Keratinocyte (primary cell): Measurements from ENCODE around the gene F5. TPM values are rescaled to one million over a fixed set of nuclear protein-coding genes. Genes with fewer than 3 reads are reported as not detected.

Experiments used
- DNase-seq: peaks from one replicate; pipeline ENCODE4 v3.0.0-alpha.2; 2011; ENCODE audit warnings: low read depth, missing footprints, low spot score
- FAIRE-seq: peaks from 2 replicates; lab custom pipeline; 2011; peaks lifted over from hg19 to GRCh38; lab: Jason Lieb, UNC
- H2AFZ ChIP-seq: 2 replicates; pipeline ENCODE4 v1.6.0; 2012; ENCODE audit warnings: low read length, control low read depth, inconsistent platforms; ENCODE audit not compliant: control insufficient read depth
- H3K27ac ChIP-seq: 2 replicates; pipeline ENCODE4 v1.5.1; 2011; ENCODE audit warnings: low read length; ENCODE audit not compliant: control insufficient read depth, insufficient read depth
- H3K27me3 ChIP-seq: 3 replicates; pipeline ENCODE4 v1.6.0; 2011; ENCODE audit warnings: low read length; ENCODE audit not compliant: control insufficient read depth, insufficient read depth; ENCODE audit errors: extremely low read depth
- H3K36me3 ChIP-seq, 2 experiments: 2 replicates in 1 of 2; 3 replicates in 1 of 2; pipeline ENCODE4 v1.5.1; 2011; ENCODE audit warnings: low read length in 2 of 2, mild to moderate bottlenecking in 1 of 2; ENCODE audit not compliant: control insufficient read depth in 2 of 2, insufficient read depth in 2 of 2; ENCODE audit errors: extremely low read depth in 1 of 2
- H3K4me1 ChIP-seq: 3 replicates; pipeline ENCODE4 v1.5.1; 2011; ENCODE audit warnings: low read length; ENCODE audit not compliant: control insufficient read depth, insufficient read depth; ENCODE audit errors: extremely low read depth
- H3K4me2 ChIP-seq: 3 replicates; pipeline ENCODE4 v1.6.0; 2011; ENCODE audit warnings: low read depth, low read length; ENCODE audit not compliant: control insufficient read depth, insufficient read depth; ENCODE audit errors: extremely low read depth
- H3K4me3 ChIP-seq, 3 experiments: fragments of 200-600 bp in 1 of 3; sonication (generic) in 1 of 3; 2 replicates in 2 of 3; 3 replicates in 1 of 3; pipeline ENCODE4 v1.5.1; 2011 to 2016; ENCODE audit warnings: low read length in 3 of 3, mild to moderate bottlenecking in 3 of 3, control low read depth in 2 of 3, inconsistent platforms in 1 of 3, low read depth in 1 of 3, mixed read lengths in 1 of 3, mixed run types in 1 of 3, moderate library complexity in 1 of 3; ENCODE audit not compliant: control insufficient read depth in 2 of 3, insufficient read depth in 2 of 3; ENCODE audit errors: extremely low read depth in 1 of 3
- H3K79me2 ChIP-seq: 2 replicates; pipeline ENCODE4 v1.6.0; 2012; ENCODE audit warnings: low read length; ENCODE audit not compliant: control insufficient read depth, insufficient read depth
- H3K9ac ChIP-seq: 3 replicates; pipeline ENCODE4 v1.6.0; 2011; ENCODE audit warnings: low read length; ENCODE audit not compliant: control insufficient read depth, insufficient read depth; ENCODE audit errors: extremely low read depth
- H3K9me1 ChIP-seq: 3 replicates; pipeline ENCODE4 v1.6.0; 2011; ENCODE audit warnings: low read length; ENCODE audit not compliant: control insufficient read depth, insufficient read depth; ENCODE audit errors: extremely low read depth
- H3K9me3 ChIP-seq: 2 replicates; pipeline ENCODE4 v1.5.1; 2012; ENCODE audit warnings: low read depth, low read length; ENCODE audit not compliant: control insufficient read depth
- H4K20me1 ChIP-seq: 3 replicates; pipeline ENCODE4 v1.6.0; 2011; ENCODE audit warnings: low read length; ENCODE audit not compliant: control insufficient read depth, insufficient read depth; ENCODE audit errors: extremely low read depth
- EZH2 ChIP-seq: IDR thresholded peaks from one replicate; pipeline ENCODE4 v1.6.1; 2012; ENCODE audit warnings: inconsistent platforms, mild to moderate bottlenecking, low read length, moderate library complexity
- dilution Hi-C: fragments of 300-500 bp; cut with MboI; formaldehyde crosslinking; loops from one replicate; pipeline ENCODE4 v1.7.0; 2020; ENCODE audit warnings: low sequenced_read_pairs; ENCODE audit not compliant: extremely low pct_ligation_motif_present
- polyA plus RNA-seq, 5 experiments: library from polyadenylated mRNA; depleted of rRNA in 3 of 5; stranded (reverse) in 3 of 5; stranded (forward) in 1 of 5; unstranded in 1 of 5; fragments of >200 nt; gene quantifications; 1 replicate in 1 of 5; 2 replicates in 3 of 5; 3 replicates in 1 of 5; pipeline versions ENCODE4 v1.2.1 to v1.2.3, GENCODE V29; 2011 to 2012; ENCODE audit warnings: missing spikeins in 2 of 5, low read depth in 1 of 5, low replicate concordance in 1 of 5
- TF ChIP-seq, protein P1 (sequence below), 3 experiments: IDR thresholded peaks in 1 of 3; conservative IDR thresholded peaks in 1 of 3; optimal IDR thresholded peaks in 1 of 3; 2 replicates in 2 of 3; 3 replicates in 1 of 3; pipeline versions ENCODE3 to v1.5.1; 2011; ENCODE audit warnings: low read length in 3 of 3, mild to moderate bottlenecking in 3 of 3, moderate library complexity in 2 of 3, control low read depth in 1 of 3, inconsistent platforms in 1 of 3; ENCODE audit not compliant: insufficient read depth in 2 of 3; ENCODE audit errors: extremely low read depth in 1 of 3

The F5 gene
- polyA plus RNA-seq, 1 donor (not counting 4 experiments of a cell fraction or from before 2014, with no cell fraction given), result 0.01 TPM

DNA sequence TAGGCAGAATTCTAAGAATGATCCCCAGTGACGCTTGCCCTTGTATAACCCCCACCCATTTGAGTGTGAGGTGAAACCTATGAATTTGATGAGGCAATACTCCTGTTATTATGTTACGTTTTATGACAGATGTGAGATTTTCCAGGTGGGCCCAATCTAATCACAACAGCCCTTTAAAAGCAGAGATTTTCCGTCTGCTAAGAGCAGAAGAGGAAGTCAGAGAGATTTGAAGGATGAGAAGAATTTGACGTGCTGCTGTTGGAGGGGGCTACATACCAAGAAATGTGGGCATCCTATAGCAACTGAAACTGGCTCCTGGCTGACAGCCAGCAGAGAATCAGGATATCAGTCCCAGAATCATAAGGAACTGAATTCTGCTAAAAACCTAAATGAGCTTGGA, 98.1 kb downstream of the F5 start:
- no peaks in the 10 kb centered on the region for H4K20me1 ChIP-seq
- DNase-seq (no peak), FAIRE-seq (no peak)
- H3K9me1 ChIP-seq, result no peaks in the 10 kb centered on the region
- H3K27me3 ChIP-seq, result no peaks in the 10 kb centered on the region
- no peak overlapping the region for H3K9ac ChIP-seq
- H3K4me2 ChIP-seq, result no peak overlapping the region
- peaks cover 21% of the 10 kb centered on the region for H3K79me2 ChIP-seq
- no peaks in the 10 kb centered on the region for H3K36me3 ChIP-seq
- no peak for TF ChIP-seq EZH2
- TF ChIP-seq, protein P1, sequence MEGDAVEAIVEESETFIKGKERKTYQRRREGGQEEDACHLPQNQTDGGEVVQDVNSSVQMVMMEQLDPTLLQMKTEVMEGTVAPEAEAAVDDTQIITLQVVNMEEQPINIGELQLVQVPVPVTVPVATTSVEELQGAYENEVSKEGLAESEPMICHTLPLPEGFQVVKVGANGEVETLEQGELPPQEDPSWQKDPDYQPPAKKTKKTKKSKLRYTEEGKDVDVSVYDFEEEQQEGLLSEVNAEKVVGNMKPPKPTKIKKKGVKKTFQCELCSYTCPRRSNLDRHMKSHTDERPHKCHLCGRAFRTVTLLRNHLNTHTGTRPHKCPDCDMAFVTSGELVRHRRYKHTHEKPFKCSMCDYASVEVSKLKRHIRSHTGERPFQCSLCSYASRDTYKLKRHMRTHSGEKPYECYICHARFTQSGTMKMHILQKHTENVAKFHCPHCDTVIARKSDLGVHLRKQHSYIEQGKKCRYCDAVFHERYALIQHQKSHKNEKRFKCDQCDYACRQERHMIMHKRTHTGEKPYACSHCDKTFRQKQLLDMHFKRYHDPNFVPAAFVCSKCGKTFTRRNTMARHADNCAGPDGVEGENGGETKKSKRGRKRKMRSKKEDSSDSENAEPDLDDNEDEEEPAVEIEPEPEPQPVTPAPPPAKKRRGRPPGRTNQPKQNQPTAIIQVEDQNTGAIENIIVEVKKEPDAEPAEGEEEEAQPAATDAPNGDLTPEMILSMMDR (optimal IDR thresholded peaks at IDR 0.05 in 1 of 3, IDR thresholded peaks at IDR 0.05 in 1 of 3, conservative IDR thresholded peaks at IDR 0.05 in 1 of 3; ENCODE audit: extremely low read depth in 1 of 3, insufficient read depth in 2 of 3, low read length in 3 of 3), result no peak
- dilution Hi-C loops, result no loop called here
- peaks cover 28% of the 10 kb centered on the region for H3K4me1 ChIP-seq
- no peak overlapping the region for H3K27ac ChIP-seq
- no peaks in the 10 kb centered on the region for H3K9me3 ChIP-seq
- no peak overlapping the region for H3K4me3 ChIP-seq
- H2AFZ ChIP-seq, result no peak overlapping the region

DNA sequence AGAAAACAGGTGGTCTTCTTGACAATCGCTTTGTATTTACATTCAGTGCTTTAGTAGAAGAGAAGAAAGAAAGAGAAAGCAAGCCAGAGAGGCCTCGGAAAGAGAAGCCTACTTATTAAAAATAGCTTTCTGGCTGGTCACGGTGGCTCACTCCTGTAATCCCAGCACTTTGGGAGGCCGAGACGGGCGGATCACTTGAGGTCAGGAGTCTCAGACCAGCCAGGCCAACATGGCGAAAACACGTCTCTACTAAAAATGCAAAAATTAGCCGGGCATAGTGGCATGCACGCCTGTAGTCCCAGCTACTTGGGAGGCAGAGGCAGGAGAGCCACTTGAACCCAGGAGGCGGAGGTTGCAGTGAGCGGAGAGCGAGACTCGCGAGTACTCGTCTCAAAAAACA, 98.7 kb downstream of the F5 start:
- Histone ChIP-seq H3K79me2 (peaks cover 21% of the 10 kb centered on the region), H3K27me3 (no peaks in the 10 kb centered on the region), H3K9me1 (no peaks in the 10 kb centered on the region), H3K9ac (no peak overlapping the region), H3K4me1 (peaks cover 28% of the 10 kb centered on the region), H3K4me3 (no peak overlapping the region), H4K20me1 (no peaks in the 10 kb centered on the region), H3K36me3 (no peaks in the 10 kb centered on the region), H3K4me2 (no peak overlapping the region), H2AFZ (no peak overlapping the region), H3K9me3 (no peaks in the 10 kb centered on the region), H3K27ac (no peak overlapping the region)
- DNase-seq, result no peak
- no peak for TF ChIP-seq EZH2
- TF ChIP-seq, protein P1 (optimal IDR thresholded peaks at IDR 0.05 in 1 of 3, IDR thresholded peaks at IDR 0.05 in 1 of 3, conservative IDR thresholded peaks at IDR 0.05 in 1 of 3; ENCODE audit: extremely low read depth in 1 of 3, insufficient read depth in 2 of 3, low read length in 3 of 3), result no peak
- dilution Hi-C loops, result no loop called here
- no peak for FAIRE-seq
